GM12865 (cell line): ENCODE measurements around the gene DNAAF8.

Source experiments
- DNase-seq: peaks from one replicate; pipeline ENCODE4 v3.0.0; 2010; ENCODE audit warnings: low read depth
- H3K4me3 ChIP-seq: 2 replicates; pipeline ENCODE4 v1.5.1; 2011; ENCODE audit warnings: mild to moderate bottlenecking, low read depth, low read length, control low read depth
- CTCF ChIP-seq: IDR thresholded peaks from 2 replicates; pipeline ENCODE4 v1.5.1; 2011; ENCODE audit warnings: low read length, control low read depth, low read depth, inconsistent platforms; ENCODE audit not compliant: insufficient read depth; ENCODE audit errors: missing control alignments

Gene DNAAF8

DNA sequence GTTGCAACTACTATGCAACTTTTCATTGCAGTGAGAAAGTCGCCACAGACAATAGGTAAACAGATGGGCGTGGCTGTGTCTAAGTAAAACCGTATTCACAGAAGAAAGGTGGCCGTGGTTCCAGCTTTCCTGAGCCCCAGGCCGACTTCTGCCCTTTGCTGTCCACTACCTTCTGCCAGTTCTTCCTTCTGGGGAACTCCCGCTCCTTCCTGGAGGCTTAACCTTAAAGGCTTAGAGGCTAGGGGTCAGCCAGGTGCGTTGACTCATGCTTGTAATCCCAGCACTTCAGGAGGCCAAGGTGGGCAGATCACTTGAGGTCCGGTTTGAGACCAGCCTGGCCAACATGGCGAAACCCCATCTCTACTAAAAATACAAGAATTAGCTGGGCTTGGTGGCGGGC lies 55.9 kb downstream of the DNAAF8 start:
- TF ChIP-seq CTCF: no peak
- DNase-seq: no peak
- H3K4me3 ChIP-seq: no peak overlapping the region

DNA sequence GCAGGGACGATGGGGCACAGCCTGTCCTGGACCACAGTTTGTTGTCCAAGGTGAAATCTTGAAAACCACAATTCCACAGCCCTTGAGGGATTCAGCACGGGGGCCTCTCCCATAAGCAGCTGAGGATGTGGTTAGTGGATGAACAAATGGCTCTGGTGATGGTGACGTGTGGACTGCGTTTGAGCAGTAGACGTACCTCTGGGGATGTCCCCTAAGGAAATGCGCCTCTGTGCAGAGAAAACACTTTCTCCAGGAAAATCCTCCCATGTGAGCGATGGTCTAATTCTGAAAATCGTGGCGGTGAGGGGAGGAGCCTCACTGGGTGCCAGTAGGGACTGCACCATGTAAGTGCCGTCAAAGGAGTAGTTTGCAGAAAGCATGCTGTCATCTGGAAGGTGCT lies 56.5 kb downstream of the DNAAF8 start:
- no peak for DNase-seq
- no peak overlapping the region for H3K4me3 ChIP-seq
- TF ChIP-seq CTCF: no peak

GRCh38 chr16:4792951-4793513 lies 58.7 kb downstream of the DNAAF8 start:
- no peak for DNase-seq
- TF ChIP-seq CTCF: no peak
- H3K4me3 ChIP-seq: no peak overlapping the region

DNA sequence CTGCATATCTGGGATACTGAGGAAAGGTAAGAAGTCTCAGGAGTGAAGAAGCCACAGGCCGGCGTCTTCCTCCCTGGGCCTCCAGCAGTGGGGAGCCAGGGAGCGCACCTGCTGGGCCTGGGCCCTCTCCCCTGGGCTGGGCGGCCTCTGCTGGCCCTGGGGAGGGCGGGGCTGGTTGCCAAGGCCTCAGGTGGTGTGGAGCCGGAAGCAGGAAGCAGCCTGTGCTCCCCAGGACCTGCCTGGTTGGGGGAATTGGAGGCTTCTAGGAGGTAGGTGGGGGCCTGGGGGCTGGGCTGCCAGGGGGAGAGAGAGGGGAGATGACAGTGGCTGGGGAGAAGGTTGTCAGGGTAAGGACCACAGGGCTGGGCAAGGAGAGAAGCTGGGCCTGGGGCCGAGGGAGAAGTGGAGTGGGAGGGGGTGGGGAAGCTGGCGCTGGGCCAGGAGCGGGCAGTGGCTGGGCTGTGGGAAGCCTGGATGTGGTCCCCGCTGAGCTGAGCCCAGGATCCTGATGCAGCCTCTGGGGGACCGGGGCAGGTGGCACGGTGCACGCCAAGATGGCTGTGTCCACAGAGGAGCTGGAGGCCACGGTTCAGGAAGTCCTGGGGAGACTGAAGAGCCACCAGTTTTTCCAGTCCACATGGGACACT lies 61.0 kb downstream of the DNAAF8 start, which contains the start of gene SMIM22:
Gene SMIM22 (plus strand): TSS at position 189 of the 647 bp plus-strand sequence. CDS start 366 bp downstream, at position 555.
- TF ChIP-seq CTCF: no peak
- no peak for DNase-seq
- H3K4me3 ChIP-seq: no peak within 1 kb of the TSS

DNA sequence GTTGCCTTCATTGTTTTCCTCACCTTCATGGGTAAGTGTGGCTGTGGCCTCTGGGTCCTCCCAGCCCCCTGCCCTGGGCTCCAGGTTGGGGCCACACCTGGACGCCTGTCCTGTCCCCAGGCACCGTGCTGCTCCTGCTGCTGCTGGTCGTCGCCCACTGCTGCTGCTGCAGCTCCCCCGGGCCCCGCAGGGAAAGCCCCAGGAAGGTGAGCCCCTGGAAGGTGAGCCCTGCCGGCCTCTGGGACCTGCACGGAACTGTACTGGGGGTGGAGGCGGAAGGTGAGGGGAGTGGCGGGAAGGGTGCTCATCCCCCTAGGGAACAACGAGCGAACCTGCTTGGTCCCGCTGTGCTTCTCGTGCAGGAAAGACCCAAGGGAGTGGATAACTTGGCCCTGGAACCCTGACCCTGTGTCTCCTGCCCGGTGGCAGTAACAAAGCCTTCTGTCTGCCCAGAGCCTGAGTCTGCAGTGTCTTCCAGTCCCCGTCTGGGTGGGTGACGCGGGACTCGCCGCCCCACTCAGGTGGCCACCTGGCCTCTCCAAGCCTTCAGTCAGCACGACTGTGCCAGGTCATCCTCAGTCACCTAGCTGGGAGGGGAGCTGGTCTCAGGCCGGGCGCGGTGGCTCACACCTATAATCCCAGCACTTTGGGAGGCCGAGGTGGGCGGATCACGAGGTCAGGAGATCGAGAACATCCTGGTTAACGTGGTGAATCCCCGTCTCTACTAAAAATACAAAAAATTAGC lies 61.7 kb downstream of the DNAAF8 start:
- no peak for DNase-seq
- no peak overlapping the region for H3K4me3 ChIP-seq
- no peak for TF ChIP-seq CTCF

GRCh38 chr16:4796982-4797804 lies 62.9 kb downstream of the DNAAF8 start:
- no peak for TF ChIP-seq CTCF
- DNase-seq: no peak
- no peak overlapping the region for H3K4me3 ChIP-seq
